Measurements from ENCODE around the gene EHBP1.
A peak's percentile ranks its signal among the peaks of the same experiment; 100 is the strongest.

EHBP1 gene

DNA sequence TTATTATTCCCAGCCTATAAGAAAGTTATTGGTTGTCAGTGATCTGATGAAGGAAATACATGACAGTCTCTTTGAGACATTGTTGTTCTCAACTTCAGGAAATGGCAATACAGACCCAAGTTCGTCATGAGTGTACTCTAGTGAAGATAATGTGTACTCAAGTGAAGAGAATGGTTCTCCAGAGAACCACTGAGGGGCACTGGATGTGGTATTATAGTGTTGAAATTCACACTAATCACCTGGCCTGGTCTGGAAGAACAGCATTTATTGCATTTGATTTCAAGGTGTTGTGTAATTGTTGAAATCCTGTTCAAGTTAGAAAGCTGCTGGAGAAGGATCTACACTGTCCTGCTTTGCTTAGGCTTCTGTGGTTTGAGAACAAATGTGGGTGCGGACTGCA, 321.7 kb downstream of the EHBP1 start:
- ATAC-seq (replicated peaks) (no peak), DNase-seq (no peak)
- Mint-ChIP-seq H3K4me3 (no peak overlapping the region), H3K4me1 (no peaks in the 10 kb centered on the region), H3K9me3 (no peaks in the 10 kb centered on the region), H3K27me3 (no peaks in the 10 kb centered on the region), H3K36me3 (peaks cover 6 to 23% of the 10 kb centered on the region in 2 donors), H3K27ac (no peak overlapping the region)

DNA sequence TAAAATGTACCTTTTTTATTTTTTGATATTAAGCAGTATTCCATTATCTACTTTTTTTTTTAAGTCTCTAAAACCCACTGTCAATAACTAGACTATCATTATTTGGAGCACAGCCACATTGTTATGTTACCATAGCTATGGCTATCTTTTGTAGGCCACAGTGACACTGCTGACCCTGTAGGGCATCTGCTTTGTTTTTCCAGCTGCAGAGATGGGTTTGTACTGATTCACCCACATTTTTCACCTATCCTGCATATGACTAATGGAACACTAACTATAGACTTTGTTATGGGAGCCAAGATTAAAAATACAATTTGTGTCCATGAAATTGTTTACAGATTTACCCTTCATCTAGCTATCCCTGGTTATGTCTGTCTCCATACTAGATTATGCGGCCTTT, 323.5 kb downstream of the EHBP1 start:
- no peak for DNase-seq
- Mint-ChIP-seq H3K27ac (no peak overlapping the region), H3K4me1 (no peaks in the 10 kb centered on the region), H3K27me3 (no peaks in the 10 kb centered on the region), H3K36me3 (peaks cover 4 to 15% of the 10 kb centered on the region in 2 donors), H3K4me3 (no peak overlapping the region), H3K9me3 (no peaks in the 10 kb centered on the region)
- no peak for ATAC-seq (replicated peaks)

DNA sequence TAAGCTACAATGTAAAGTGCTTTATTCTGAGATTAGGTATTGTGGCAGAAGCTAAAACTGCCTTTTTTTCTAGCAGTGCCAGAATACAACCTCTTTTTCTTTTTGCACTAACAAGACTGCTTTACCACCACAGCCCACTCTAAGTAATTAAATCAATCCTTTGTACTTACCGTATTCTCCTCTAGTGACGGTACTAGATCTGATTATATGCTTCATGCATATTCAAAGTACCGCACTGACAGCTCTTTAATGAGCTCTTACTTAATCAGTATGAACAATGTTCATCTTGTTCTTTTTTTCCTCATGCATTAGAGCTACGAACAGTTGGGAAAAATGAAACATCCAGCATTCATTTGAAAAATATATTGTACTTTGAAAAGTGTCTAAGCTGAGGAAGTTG, 329.0 kb downstream of the EHBP1 start:
- H3K4me1 Mint-ChIP-seq, result no peaks in the 10 kb centered on the region
- no peak for DNase-seq
- H3K27me3 Mint-ChIP-seq, result no peaks in the 10 kb centered on the region
- ATAC-seq (replicated peaks), result no peak
- no peak overlapping the region for H3K4me3 Mint-ChIP-seq
- no peak overlapping the region for H3K27ac Mint-ChIP-seq
- peaks cover 6 to 9% of the 10 kb centered on the region in 2 donors for H3K36me3 Mint-ChIP-seq
- H3K9me3 Mint-ChIP-seq, result no peaks in the 10 kb centered on the region

DNA sequence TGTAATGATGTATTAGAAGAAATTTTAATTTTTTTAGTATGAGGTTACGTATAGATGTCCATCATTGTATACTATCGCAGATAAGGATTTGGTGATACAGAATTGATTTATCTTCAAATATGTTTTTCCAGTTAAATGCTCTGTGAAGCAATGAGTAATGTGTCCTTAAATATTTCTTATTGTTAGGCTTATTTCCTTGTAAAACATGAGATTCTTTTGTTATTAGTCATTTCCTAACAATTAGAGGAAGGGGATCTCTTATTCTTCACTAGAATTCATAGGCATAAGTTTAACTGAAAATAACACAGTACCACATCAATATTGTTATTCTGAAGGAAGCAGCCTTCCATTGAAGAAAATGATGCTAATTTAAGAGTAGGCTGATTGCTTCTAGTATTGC, 329.7 kb downstream of the EHBP1 start:
- Mint-ChIP-seq H3K27me3 (no peaks in the 10 kb centered on the region), H3K9me3 (no peaks in the 10 kb centered on the region), H3K27ac (no peak overlapping the region), H3K36me3 (peaks cover 4 to 6% of the 10 kb centered on the region in 2 donors), H3K4me1 (no peaks in the 10 kb centered on the region), H3K4me3 (no peak overlapping the region)
- ATAC-seq (replicated peaks) (no peak), DNase-seq (no peak)

DNA sequence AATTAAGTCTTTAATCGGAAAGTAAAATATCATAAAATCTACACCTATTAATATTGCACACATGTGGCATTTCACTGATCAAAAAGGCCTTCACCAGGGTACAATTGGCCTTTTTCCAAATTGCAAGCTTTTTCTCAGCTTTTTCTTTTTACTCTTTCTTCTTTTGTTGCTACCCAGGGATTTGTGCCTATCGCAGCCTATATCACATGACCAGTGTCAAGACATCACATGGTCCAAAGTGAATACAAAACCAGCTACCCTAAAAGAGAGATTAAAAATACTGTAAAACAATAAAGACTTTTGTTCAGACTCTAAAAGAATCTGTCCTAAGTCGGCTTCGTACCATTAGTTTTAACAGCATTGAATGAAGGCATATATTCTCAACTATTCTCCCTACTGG, 330.1 kb downstream of the EHBP1 start:
- no peak overlapping the region for H3K4me3 Mint-ChIP-seq
- DNase-seq, result no peak
- H3K27me3 Mint-ChIP-seq, result no peaks in the 10 kb centered on the region
- peaks cover 4 to 5% of the 10 kb centered on the region in 2 donors for H3K36me3 Mint-ChIP-seq
- H3K9me3 Mint-ChIP-seq, result no peaks in the 10 kb centered on the region
- no peak for ATAC-seq (replicated peaks)
- H3K4me1 Mint-ChIP-seq, result no peaks in the 10 kb centered on the region
- H3K27ac Mint-ChIP-seq, result no peak overlapping the region

DNA sequence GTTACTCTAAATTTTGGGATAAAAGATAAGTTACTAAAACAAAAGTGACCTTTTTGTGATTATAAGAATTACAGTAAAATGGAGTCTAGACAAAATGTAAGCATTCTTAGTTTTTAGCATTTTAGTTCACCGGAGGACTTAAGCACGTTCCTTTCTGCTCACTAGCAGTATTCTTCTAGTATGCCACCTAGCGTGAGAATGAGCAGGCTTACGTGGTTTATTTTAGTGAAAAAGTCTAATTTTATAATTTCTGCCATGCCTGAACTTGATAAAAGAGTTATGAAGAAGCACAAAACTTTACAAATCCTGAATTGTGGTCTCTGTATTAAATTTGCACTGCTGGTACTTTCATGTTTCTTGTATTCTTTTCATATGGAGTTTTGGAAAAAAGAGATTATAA, 332.5 kb downstream of the EHBP1 start:
- Mint-ChIP-seq H3K4me1 (no peaks in the 10 kb centered on the region), H3K27ac (no peak overlapping the region), H3K36me3 (peaks cover 4 to 5% of the 10 kb centered on the region in 2 donors), H3K9me3 (no peaks in the 10 kb centered on the region), H3K4me3 (no peak overlapping the region), H3K27me3 (no peaks in the 10 kb centered on the region)
- no peak for ATAC-seq (replicated peaks)
- DNase-seq, result no peak

DNA sequence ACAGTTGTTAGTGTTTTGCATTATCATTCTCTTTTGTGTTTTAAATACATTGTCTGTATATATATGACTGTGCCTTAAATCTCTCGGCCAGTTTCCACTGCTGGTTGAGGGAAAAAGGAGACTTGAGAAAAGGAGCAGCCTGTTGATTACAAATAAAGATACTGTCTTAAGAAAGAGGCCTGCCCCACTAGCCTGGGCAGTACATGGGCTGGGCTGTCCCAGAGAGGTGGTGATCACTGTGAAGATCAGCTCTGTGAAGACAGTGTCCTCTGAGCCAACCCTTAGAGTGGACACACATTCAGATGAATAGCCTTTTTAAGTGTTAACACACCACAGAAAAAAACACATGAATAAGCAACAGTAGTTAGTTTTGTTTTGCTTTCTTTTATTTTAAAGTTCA, 335.1 kb downstream of the EHBP1 start:
- Mint-ChIP-seq H3K27ac (no peak overlapping the region), H3K4me1 (no peaks in the 10 kb centered on the region), H3K36me3 (peaks cover 18 to 21% of the 10 kb centered on the region in 2 donors), H3K27me3 (peaks cover 20 to 22% of the 10 kb centered on the region in 2 donors), H3K9me3 (no peaks in the 10 kb centered on the region), H3K4me3 (no peak overlapping the region)
- DNase-seq (no peak), ATAC-seq (replicated peaks) (no peak)

DNA sequence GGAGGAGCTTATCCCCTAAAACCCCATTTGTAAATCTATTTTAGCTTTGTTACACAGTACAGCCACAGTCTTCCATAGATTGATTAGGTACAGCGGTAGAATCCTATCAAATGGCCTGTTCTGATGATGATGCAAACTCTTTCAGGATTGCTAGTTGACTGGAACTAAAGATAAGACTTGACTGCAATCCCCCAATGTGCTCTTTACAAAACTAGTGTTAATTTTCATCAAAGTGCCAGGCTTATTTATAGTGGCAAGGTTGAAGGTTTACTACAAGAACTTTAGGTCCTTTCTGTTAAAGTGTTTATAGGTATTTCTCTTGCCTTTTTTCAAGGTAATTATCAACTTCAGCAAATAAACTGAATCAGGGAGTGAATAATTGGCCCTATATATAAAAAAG, 336.1 kb downstream of the EHBP1 start:
- Mint-ChIP-seq H3K27me3 (peaks cover 28 to 29% of the 10 kb centered on the region in 2 donors), H3K4me3 (no peak overlapping the region), H3K4me1 (peaks cover under 1 to 2% of the 10 kb centered on the region in 2 donors), H3K27ac (no peak overlapping the region), H3K9me3 (no peaks in the 10 kb centered on the region), H3K36me3 (peaks cover 19 to 30% of the 10 kb centered on the region in 2 donors)
- DNase-seq (no peak), ATAC-seq (replicated peaks) (no peak)

DNA sequence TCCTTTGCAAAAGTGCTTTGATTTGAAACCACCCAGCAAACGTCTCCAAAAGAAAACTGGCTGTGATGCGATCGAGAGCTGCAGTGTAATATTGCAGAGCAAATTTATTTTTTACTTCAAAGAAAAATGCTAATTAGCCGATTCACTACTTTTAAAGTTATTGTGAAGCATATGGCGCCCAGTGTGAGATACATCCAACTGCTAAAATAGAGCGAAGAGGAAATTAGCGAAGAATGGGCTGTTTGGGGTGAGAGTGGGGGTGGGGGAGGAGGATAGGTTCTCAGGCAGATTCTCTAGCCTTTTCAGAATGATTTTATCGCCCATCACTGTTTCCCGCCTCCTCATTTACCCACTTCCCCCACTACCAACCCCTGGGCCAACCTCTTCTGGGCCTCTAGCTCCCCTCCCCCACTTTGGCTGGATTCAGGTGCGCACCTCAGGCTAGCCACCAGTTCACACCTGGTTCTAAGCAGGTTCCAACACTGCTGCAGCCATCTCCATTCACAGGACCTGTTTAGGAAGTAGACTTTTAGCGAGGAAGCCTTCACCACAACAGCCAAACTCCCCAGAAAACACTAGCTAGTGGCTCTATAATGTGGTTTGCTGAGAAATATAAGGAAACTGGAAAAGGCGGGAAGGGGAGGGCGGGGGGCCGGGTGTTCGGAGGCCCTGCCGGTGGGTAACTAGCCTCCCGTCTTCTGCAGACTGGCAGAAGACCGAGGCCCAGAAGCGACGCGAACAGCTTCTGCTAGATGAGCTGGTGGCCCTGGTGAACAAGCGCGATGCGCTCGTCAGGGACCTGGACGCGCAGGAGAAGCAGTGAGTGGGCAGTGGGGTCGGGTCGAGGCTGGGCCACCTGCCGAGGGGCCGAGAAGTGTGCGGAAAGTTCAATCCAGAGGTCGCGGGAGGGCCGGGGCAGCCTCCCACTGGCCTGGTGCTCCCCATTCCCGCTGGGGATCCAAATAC, 339.1 kb downstream of the EHBP1 start:
- Mint-ChIP-seq H3K4me1 (peaks cover 16 to 33% of the 10 kb centered on the region in 2 donors), H3K27ac (no peak overlapping the region), H3K27me3 (peaks cover 50 to 57% of the 10 kb centered on the region in 2 donors), H3K36me3 (peaks cover 16 to 26% of the 10 kb centered on the region in 2 donors), H3K4me3 (no peak overlapping the region), H3K9me3 (no peaks in the 10 kb centered on the region)
- ATAC-seq (replicated peaks), result no peak
- DNase-seq, result no peak

DNA sequence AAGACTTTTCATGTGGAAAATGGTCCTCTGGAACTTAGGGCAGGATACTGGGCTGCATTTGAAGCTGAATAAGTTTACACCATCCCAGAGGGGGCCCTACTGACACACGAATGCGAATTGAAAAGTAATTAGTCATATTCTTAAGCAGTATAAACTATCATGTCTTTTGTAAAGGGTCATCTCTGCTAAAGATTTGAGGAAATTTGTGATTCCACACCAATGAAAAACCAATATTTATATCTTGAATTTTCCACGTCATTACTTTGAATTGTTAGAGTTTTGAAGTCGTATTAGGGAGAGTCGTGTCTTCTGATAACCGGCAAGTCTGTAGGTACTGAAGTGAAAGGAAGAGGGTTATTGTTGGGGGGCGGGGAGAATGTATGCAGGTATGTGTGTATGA, 341.0 kb downstream of the EHBP1 start:
- no peak for DNase-seq
- Mint-ChIP-seq H3K4me3 (peak overlapping the region in 1 of 2 donors; percentile 5), H3K9me3 (no peaks in the 10 kb centered on the region), H3K36me3 (peaks cover 17 to 26% of the 10 kb centered on the region in 2 donors), H3K27me3 (peaks cover 60 to 69% of the 10 kb centered on the region in 2 donors), H3K27ac (no peak overlapping the region), H3K4me1 (peaks cover 23 to 39% of the 10 kb centered on the region in 2 donors)
- ATAC-seq (replicated peaks), result no peak

DNA sequence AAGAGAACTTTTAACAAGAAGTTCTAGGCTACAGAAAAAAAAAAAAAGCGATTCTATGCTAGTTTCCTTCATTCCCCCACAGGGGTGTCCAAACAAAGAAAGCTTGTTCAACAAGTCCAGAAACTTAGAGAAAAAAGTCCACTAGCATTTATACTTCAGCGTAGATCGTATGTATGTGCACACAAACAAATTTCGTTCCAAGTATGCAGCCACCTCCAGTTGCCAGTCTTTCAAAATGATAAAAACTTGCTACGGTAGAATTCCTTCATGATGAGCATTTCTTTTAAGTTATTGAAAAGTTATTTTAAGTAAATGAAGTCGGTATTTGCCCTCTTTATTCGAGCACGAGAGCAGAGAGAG, 341.4 kb downstream of the EHBP1 start:
- no peak overlapping the region for H3K27ac Mint-ChIP-seq
- DNase-seq (no peak), ATAC-seq (replicated peaks) (no peak)
- peaks cover 17 to 26% of the 10 kb centered on the region in 2 donors for H3K36me3 Mint-ChIP-seq
- peaks cover 24 to 43% of the 10 kb centered on the region in 2 donors for H3K4me1 Mint-ChIP-seq
- peaks cover 60 to 73% of the 10 kb centered on the region in 2 donors for H3K27me3 Mint-ChIP-seq
- no peaks in the 10 kb centered on the region for H3K9me3 Mint-ChIP-seq
- H3K4me3 Mint-ChIP-seq, result peak overlapping the region; percentile 65 to 88

DNA sequence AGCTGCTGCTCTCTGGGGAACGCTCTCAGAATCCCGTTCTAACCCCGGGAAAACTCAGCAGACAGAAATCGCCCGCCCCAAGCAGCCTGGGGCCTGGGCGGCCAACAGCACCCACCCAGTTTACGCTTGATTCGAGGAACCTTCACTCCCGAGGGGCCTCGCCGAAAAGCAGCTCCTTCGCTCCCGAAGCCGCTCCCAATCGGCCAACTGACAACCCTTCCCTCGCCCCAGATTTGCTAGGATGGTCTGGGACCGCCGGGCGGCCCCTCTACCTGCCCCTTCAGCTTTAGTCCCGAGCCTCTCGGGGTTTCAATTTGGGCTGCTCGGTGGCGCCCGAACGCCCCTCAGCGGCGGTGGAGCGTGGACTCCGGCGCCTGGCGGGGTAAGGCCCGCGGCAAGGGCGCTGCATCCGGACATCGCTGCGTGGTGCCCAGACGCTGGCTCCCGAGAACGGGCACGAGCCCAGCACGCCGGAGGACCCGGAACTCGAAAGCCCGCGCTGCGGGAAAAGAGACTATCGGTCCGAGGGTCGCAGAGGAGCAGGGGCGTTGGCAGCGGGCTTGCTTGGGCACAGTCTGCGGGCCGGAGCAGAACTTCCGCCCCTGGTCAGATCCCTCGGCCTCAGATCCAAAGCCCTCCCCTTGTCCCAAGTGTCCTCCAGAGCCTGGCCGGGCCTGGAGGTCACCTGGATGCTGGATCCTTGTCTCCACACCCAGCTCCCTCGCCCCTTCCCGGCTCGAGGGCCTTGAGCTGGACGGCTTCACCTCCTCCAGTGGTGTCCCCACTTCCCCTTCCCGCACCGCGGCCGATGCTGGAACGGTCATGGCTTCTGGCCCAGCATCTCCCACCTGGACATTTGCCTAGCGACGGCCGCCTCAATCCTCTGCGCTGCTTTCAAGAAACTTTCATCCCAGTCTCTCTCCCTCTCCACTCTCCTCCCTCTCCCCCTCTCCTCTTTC, 342.1 kb downstream of the EHBP1 start:
- peaks cover 17 to 26% of the 10 kb centered on the region in 2 donors for H3K36me3 Mint-ChIP-seq
- H3K4me3 Mint-ChIP-seq, result peak overlapping the region; percentile 65 to 88
- H3K4me1 Mint-ChIP-seq, result peaks cover 30 to 50% of the 10 kb centered on the region in 2 donors
- H3K27me3 Mint-ChIP-seq, result peaks cover 67 to 80% of the 10 kb centered on the region in 2 donors
- peak overlapping the region; percentile 16 for H3K27ac Mint-ChIP-seq
- ATAC-seq (replicated peaks), result no peak
- no peak for DNase-seq
- H3K9me3 Mint-ChIP-seq, result no peaks in the 10 kb centered on the region

DNA sequence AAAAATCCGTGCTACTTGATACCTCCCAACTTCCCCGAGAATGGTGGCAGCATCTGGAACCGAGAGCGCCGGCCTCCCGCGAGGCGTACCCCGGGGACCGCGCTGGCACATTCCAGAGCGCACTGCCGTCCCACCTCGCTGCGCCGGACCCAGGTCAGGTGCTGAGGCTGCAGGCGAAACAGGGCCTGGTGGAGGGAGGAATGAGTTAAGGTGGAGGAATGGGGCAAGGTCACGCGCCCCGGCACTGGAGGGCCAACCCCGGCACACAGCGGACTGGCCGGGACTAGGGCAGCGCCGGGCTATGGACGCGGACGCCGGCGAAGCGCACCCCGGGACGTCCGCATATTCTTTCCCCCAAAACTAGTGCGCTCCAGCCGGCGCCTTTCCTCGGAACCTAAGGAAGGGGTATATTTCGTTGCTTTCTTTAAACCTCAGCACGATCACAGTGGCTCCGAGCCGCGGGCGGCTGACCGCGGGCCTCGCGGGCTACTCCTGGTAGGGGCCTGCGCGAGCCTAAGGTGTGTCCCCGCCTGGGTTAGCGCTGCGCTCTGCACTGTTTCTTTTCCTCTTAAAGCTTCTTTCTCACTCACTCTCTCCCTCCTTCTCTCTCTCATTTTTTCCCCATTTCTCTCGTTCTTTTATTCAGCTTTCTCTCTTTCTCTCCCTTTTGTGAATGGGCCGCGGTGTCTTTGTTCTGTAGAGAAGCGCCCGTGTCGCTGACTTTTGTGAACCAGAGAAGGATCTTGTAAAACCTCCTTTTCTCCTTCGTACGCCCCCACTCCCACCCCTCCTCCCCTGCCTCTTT, 343.1 kb downstream of the EHBP1 start:
- Mint-ChIP-seq H3K36me3 (peaks cover 17 to 25% of the 10 kb centered on the region in 2 donors), H3K4me1 (peaks cover 39 to 59% of the 10 kb centered on the region in 2 donors), H3K27ac (peak overlapping the region; percentile 16), H3K27me3 (peaks cover 75 to 87% of the 10 kb centered on the region in 2 donors), H3K9me3 (no peaks in the 10 kb centered on the region), H3K4me3 (peak overlapping the region; percentile 65 to 88)
- DNase-seq, result no peak
- ATAC-seq (replicated peaks), result no peak

Measured in stimulated activated naive B cell treated with anti-CD40 and anti-IgM and Interleukin-4, amounts not matched to agents 10 μg/mL and 1 μg/mL and 100 μg/mL, for 72 hours (primary cell).